Sigmoid colon (tissue), 7 donors: Measurements from ENCODE around the gene HLA-DQB2. TPM values are rescaled to one million over a fixed set of nuclear protein-coding genes. Genes with fewer than 3 reads are reported as not detected.

ENCODE experiments used
- DNase-seq: peaks from one replicate; pipeline ENCODE4 v3.0.0-alpha.2; 2019
- H3K27ac ChIP-seq, 4 donors: fragments of 200-600 bp; sonication (generic); one replicate each; pipeline ENCODE4 v1.5.1; 2016 to 2019; ENCODE audit warnings: mild to moderate bottlenecking in 1 of 4
- H3K27me3 ChIP-seq, 3 donors: fragments of 200-600 bp; sonication (generic); one replicate each; pipeline ENCODE4 v1.5.1; 2019; ENCODE audit warnings: mild to moderate bottlenecking in 1 of 3
- H3K36me3 ChIP-seq, 4 donors: fragments of 200-600 bp; sonication (generic); one replicate each; pipeline ENCODE4 v1.5.1; 2016 to 2019
- H3K4me1 ChIP-seq, 4 donors: fragments of 200-600 bp; sonication (generic); one replicate each; pipeline ENCODE4 v1.5.1; 2017 to 2019
- H3K4me3 ChIP-seq, 4 donors: fragments of 200-600 bp; sonication (generic); one replicate each; pipeline ENCODE4 v1.5.1; 2017 to 2019; ENCODE audit warnings: mild to moderate bottlenecking in 2 of 4, moderate library complexity in 1 of 4
- H3K9me3 ChIP-seq, 4 donors: fragments of 200-600 bp in 3 of 4; sonication (generic) in 3 of 4; one replicate each; pipeline versions ENCODE4 v1.5.1 to v1.6.1; 2013 to 2019
- EP300 ChIP-seq, 4 donors: sonication (generic); formaldehyde crosslinking; IDR thresholded peaks; one replicate each; pipeline ENCODE4 v1.6.1; 2017; ENCODE audit warnings: antibody characterized with exemption in 4 of 4
- POLR2A ChIP-seq, 2 donors: fragments of 450-650 bp; IDR thresholded peaks; one replicate each; pipeline ENCODE4 v1.6.1; 2016; ENCODE audit warnings: antibody characterized with exemption in 2 of 2, mild to moderate bottlenecking in 2 of 2, moderate library complexity in 2 of 2
- POLR2AphosphoS5 ChIP-seq, 4 donors: sonication (generic); formaldehyde crosslinking; IDR thresholded peaks; one replicate each; pipeline ENCODE4 v1.6.1; 2017; ENCODE audit warnings: antibody characterized with exemption in 4 of 4
- WGBS, 2 donors: extraction: QIAGEN DNeasy Blood & Tissue Kit; methylation state at CpG; one replicate each; pipeline ENCODE4 v1.1.7; 2013; 5-methylcytosine and 5-hydroxymethylcytosine counted together
- intact Hi-C: fragments of 100-400 bp; cut with DNase I; formaldehyde crosslinking; loops from one replicate; pipeline ENCODE4 v1.15.1; 2023
- polyA plus RNA-seq, 3 donors: library from polyadenylated mRNA; stranded (reverse); fragments of 200-250 nt; gene quantifications; one replicate each; pipeline ENCODE4 v1.2.3, GENCODE V29; 2013
- total RNA-seq, 4 donors: library from RNA; depleted of rRNA; stranded (reverse); fragments of >200 nt; gene quantifications; one replicate each; pipeline ENCODE4 v1.1.0, GENCODE V29; 2016
- TF ChIP-seq, protein P1 (sequence below), 4 experiments: fragments of 450-650 bp in 3 of 4; fragments of 200-600 bp in 1 of 4; IDR thresholded peaks; one replicate each; pipeline ENCODE4 v1.5.1; 2016 to 2019; ENCODE audit warnings: antibody characterized with exemption in 4 of 4, mild to moderate bottlenecking in 3 of 4, moderate library complexity in 2 of 4
- donor health status: healthy with polysubstance abuse.
- donor health status: Bipolar disorder and iron deficiency.
- donor health status: healthy.

Gene HLA-DQB2
- total and polyA plus RNA-seq, 7 donors = 0.41 to 1.1 (median 0.69) TPM; not detected in 2

DNA sequence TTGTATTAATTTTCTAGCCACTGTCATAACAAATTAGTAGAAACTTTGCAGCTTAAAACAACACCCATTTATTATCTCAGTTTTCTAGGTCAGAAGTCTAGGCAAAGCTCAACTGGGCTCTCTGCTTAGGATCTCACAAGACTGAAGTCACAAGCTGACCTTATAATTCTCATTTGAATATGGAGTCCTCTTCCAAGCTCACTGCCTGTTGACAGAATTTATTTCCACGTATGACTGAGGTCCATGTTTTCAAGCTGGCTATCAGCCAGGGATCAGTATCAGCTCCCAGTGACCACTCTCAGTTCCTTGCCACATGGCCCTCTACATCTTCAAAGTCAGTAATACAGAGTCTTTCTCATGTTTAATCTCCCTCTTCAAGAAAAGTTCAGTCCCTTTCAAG, 11.7 kb upstream of the HLA-DQB2 start:
- intact Hi-C loops = no loop called here
- DNase-seq = no peak
- WGBS, 2 donors = 11 to 39% methylated on average over 1 of the region's 1 CpG
- Histone ChIP-seq H3K9me3 (no peaks in the 10 kb centered on the region), H3K4me1 (no peaks in the 10 kb centered on the region), H3K27ac (no peak overlapping the region), H3K36me3 (no peaks in the 10 kb centered on the region), H3K27me3 (peaks cover 0 to 8% (median 0%) of the 10 kb centered on the region in 3 donors), H3K4me3 (no peak overlapping the region)
- no peak for TF ChIP-seq EP300 (IDR thresholded peaks at IDR 0.05)
- TF ChIP-seq, protein P1, sequence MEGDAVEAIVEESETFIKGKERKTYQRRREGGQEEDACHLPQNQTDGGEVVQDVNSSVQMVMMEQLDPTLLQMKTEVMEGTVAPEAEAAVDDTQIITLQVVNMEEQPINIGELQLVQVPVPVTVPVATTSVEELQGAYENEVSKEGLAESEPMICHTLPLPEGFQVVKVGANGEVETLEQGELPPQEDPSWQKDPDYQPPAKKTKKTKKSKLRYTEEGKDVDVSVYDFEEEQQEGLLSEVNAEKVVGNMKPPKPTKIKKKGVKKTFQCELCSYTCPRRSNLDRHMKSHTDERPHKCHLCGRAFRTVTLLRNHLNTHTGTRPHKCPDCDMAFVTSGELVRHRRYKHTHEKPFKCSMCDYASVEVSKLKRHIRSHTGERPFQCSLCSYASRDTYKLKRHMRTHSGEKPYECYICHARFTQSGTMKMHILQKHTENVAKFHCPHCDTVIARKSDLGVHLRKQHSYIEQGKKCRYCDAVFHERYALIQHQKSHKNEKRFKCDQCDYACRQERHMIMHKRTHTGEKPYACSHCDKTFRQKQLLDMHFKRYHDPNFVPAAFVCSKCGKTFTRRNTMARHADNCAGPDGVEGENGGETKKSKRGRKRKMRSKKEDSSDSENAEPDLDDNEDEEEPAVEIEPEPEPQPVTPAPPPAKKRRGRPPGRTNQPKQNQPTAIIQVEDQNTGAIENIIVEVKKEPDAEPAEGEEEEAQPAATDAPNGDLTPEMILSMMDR (IDR thresholded peaks at IDR 0.05) = no peak
- TF ChIP-seq POLR2AphosphoS5 (IDR thresholded peaks at IDR 0.05) = no peak
- no peak for TF ChIP-seq POLR2A (IDR thresholded peaks at IDR 0.05)

DNA sequence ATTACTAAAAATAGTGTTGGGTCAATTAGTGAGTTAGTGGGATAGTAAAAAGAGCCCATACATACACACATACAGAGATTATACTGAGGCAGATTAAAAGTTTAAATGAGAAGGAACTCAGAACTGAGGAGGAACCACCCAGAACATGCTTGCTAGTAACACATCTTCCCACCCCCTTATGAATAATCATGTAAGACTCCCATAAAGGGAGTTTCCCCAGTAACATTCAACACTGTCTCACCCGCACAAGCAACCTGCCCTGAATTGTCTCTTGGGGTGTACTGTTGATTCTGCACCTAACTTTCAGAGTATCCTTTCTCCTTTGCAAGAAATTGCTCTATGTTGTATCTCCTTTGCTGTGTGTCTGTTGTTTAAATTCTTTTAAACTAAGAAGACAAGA, 11.1 kb upstream of the HLA-DQB2 start:
- H3K27ac ChIP-seq = no peak overlapping the region
- H3K9me3 ChIP-seq = no peaks in the 10 kb centered on the region
- intact Hi-C loops = no loop called here
- no peaks in the 10 kb centered on the region for H3K4me1 ChIP-seq
- no peaks in the 10 kb centered on the region for H3K36me3 ChIP-seq
- 28 to 35% methylated on average over 1 of the region's 1 CpG for WGBS, 2 donors
- H3K4me3 ChIP-seq = no peak overlapping the region
- peaks cover 0 to 9% (median 0%) of the 10 kb centered on the region in 3 donors for H3K27me3 ChIP-seq
- TF ChIP-seq, protein P1 (IDR thresholded peaks at IDR 0.05) = no peak
- no peak for TF ChIP-seq EP300 (IDR thresholded peaks at IDR 0.05)
- no peak for DNase-seq

DNA sequence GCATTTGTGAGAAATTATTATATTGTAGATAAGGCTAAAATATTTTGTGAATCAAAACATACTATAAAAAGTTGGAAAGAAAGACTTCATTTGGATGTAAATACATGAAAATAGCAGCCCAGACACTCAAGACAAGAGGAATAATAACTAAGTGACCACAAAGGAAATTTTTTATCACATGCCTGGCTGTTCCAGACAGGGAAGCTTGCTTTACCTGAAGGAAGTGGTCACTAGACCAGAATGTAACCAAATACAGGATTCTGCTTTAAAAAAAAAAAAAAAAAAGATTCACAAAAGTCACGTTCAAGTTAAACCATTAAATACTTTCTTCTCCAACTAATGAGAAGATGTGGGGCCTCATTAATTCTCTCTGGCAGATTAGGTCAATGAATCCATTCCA, 9.3 kb upstream of the HLA-DQB2 start:
- TF ChIP-seq POLR2A (IDR thresholded peaks at IDR 0.05) = no peak
- no peak for TF ChIP-seq POLR2AphosphoS5 (IDR thresholded peaks at IDR 0.05)
- TF ChIP-seq, protein P1 (IDR thresholded peaks at IDR 0.05) = no peak
- no peak for TF ChIP-seq EP300 (IDR thresholded peaks at IDR 0.05)
- H3K27me3 ChIP-seq = peaks cover 0 to 16% (median 0%) of the 10 kb centered on the region in 3 donors
- H3K4me3 ChIP-seq = no peak overlapping the region
- 31 to 71% methylated on average over 1 of the region's 1 CpG for WGBS, 2 donors
- H3K9me3 ChIP-seq = no peaks in the 10 kb centered on the region
- intact Hi-C loops = no loop called here
- no peaks in the 10 kb centered on the region for H3K36me3 ChIP-seq
- H3K4me1 ChIP-seq = no peaks in the 10 kb centered on the region
- no peak overlapping the region for H3K27ac ChIP-seq
- no peak for DNase-seq

- 10 to 44% methylated on average over 1 of the region's 1 CpG for WGBS, 2 donors
- no peak overlapping the region for H3K4me3 ChIP-seq
- intact Hi-C loops = no loop called here
- no peaks in the 10 kb centered on the region for H3K4me1 ChIP-seq
- H3K27ac ChIP-seq = no peak overlapping the region
- DNase-seq = no peak
- no peaks in the 10 kb centered on the region for H3K36me3 ChIP-seq
- H3K9me3 ChIP-seq = no peaks in the 10 kb centered on the region
- H3K27me3 ChIP-seq = peaks cover 0 to 38% (median 4%) of the 10 kb centered on the region in 3 donors
- TF ChIP-seq EP300 (IDR thresholded peaks at IDR 0.05) (no peak), POLR2AphosphoS5 (IDR thresholded peaks at IDR 0.05) (no peak), POLR2A (IDR thresholded peaks at IDR 0.05) (no peak)
- TF ChIP-seq, protein P1 (IDR thresholded peaks at IDR 0.05) = no peak
Observed at GRCh38 chr6:32764048-32764447, 716 bp upstream of the HLA-DQB2 start.

DNA sequence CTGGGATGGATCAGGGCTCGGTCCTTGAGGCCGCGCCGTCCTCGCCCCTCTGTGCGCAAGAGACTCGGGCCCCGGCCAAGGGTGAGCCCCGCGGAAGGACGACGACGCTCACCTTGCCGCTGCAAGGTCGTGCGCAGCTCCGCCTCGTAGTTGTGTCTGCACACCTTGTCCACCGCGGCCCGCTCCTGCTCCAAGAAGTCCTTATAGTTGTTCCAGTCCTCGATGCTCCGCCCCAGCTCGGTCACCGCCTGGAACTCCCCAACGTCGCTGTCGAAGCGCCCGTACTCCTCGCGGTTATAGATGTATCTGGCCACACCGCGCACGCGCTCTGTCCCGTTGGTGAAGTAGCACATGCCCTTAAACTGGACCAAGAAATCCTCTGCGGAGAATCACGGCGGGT, 1.8 kb downstream of the HLA-DQB2 start:
- TF ChIP-seq, protein P1 (IDR thresholded peaks at IDR 0.05) = no peak
- TF ChIP-seq POLR2A (IDR thresholded peaks at IDR 0.05) (no peak), EP300 (IDR thresholded peaks at IDR 0.05) (no peak), POLR2AphosphoS5 (IDR thresholded peaks at IDR 0.05) (no peak)
- no peaks in the 10 kb centered on the region for H3K36me3 ChIP-seq
- H3K4me1 ChIP-seq = no peaks in the 10 kb centered on the region
- WGBS, 2 donors = 70 to 82% methylated on average over 40 of the region's 40 CpGs
- H3K4me3 ChIP-seq = no peak overlapping the region
- H3K27ac ChIP-seq = no peak overlapping the region
- no peak for DNase-seq
- H3K27me3 ChIP-seq = peaks cover 0 to 23% (median 4%) of the 10 kb centered on the region in 3 donors
- intact Hi-C loops = no loop called here
- no peaks in the 10 kb centered on the region for H3K9me3 ChIP-seq
